SJSA1 (cell line): ENCODE data around the gene PPTC7. TPM values are rescaled to one million over a fixed set of nuclear protein-coding genes. Genes with fewer than 3 reads are reported as not detected.
"Not testable (repeated sequence)": the region's sequence is repeated elsewhere in the genome, so short reads cannot be mapped to it uniquely, and the experiment has no call there.

Source experiments
- DNase-seq, 2 experiments: peaks; one replicate each; pipeline ENCODE4 v3.0.0-alpha.2; 2015 to 2020; ENCODE audit warnings: low spot score in 2 of 2, low read depth in 1 of 2
- H3K27ac ChIP-seq: fragments of 250-450 bp; sonication (Bioruptor Pico); 2 replicates; pipeline ENCODE4 v1.5.1; 2020; ENCODE audit warnings: mild to moderate bottlenecking, moderate library complexity
- H3K27me3 ChIP-seq: fragments of 250-450 bp; sonication (Bioruptor Pico); replicated peaks from 2 replicates; pipeline ENCODE4 v1.5.1; 2020; ENCODE audit warnings: mild to moderate bottlenecking, moderate library complexity
- H3K36me3 ChIP-seq: fragments of 250-450 bp; sonication (Bioruptor Pico); 2 replicates; pipeline ENCODE4 v1.5.1; 2020; ENCODE audit warnings: mild to moderate bottlenecking
- H3K4me1 ChIP-seq: fragments of 250-450 bp; sonication (Bioruptor Pico); replicated peaks from 2 replicates; pipeline ENCODE4 v1.6.1; 2021; ENCODE audit warnings: mild to moderate bottlenecking
- H3K4me3 ChIP-seq: fragments of 250-450 bp; sonication (Bioruptor Pico); 2 replicates; pipeline ENCODE4 v1.5.1; 2020; ENCODE audit warnings: mild to moderate bottlenecking
- H3K9me3 ChIP-seq: fragments of 250-450 bp; sonication (Bioruptor Pico); replicated peaks from 2 replicates; pipeline ENCODE4 v1.5.1; 2020; ENCODE audit warnings: mild to moderate bottlenecking
- total RNA-seq: library from RNA; depleted of rRNA; stranded (reverse); fragments of >200 nt; shearing (Covaris generic); gene quantifications from 2 replicates; pipeline ENCODE4 v1.2.3, GENCODE V29; 2014; rRNA removed

PPTC7 gene
- 4.7 and 5.6 TPM in 2 replicates for total RNA-seq

DNA sequence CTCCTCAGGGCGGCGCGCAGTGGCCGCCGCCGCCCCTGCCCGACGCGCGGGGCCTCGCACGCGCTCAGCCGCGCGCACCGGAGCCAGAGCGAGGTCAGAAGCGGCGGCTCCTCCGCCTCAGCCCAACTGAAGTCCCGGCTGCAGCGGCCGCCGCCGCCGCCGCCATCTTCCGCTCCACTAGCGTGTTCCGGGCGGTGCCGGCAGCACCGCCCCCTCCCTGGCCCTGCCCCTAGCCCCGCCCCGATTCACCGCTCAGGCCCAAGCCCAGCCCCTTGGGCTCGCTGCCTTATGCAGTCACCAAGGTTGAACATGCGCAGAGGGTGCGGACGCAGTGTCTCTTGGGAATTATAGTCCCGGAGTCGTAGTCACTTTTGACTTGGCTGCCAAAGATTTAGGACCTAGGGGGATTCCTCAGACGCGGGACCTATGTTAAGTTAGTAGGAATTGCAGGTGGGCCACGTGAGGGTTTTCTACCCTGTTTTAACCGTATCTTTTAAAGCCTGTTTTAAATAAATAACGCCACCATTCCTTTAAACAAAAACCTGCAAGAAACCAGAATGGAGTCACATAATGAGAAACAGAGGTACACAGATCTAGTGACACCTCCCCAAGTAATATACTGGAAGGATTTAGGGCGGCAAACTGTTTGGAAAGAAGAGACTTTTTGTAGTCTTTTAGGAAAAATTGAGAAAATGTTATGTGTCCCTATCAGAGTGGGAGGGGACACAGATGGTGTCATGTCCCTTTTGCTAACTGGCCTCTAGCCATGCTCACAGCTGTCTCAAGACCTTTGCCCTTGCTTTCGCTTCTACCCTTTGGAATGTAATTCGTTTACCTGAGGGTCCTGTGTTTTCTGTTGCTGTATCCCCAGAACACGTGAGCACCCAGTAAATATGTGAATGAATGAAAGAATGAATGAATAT, at the start of gene PPTC7:
TSS of gene PPTC7 (minus strand) at position 182 of the 923 bp plus-strand sequence. CDS start 287 bp downstream, outside the sequence.
- DNase-seq: peak; percentile 80 to 97
- H3K27me3 ChIP-seq: no peaks in the 10 kb centered on the region
- H3K27ac ChIP-seq: peak within 1 kb of the TSS; percentile 43
- peaks cover 11% of the 10 kb centered on the region for H3K36me3 ChIP-seq
- peaks cover 22% of the 10 kb centered on the region for H3K4me1 ChIP-seq
- H3K4me3 ChIP-seq: peak within 1 kb of the TSS; percentile 96
- 0 out of 2 replicates have a peak, but pooled peaks cover 2% of the 10 kb centered on the region for H3K9me3 ChIP-seq

DNA sequence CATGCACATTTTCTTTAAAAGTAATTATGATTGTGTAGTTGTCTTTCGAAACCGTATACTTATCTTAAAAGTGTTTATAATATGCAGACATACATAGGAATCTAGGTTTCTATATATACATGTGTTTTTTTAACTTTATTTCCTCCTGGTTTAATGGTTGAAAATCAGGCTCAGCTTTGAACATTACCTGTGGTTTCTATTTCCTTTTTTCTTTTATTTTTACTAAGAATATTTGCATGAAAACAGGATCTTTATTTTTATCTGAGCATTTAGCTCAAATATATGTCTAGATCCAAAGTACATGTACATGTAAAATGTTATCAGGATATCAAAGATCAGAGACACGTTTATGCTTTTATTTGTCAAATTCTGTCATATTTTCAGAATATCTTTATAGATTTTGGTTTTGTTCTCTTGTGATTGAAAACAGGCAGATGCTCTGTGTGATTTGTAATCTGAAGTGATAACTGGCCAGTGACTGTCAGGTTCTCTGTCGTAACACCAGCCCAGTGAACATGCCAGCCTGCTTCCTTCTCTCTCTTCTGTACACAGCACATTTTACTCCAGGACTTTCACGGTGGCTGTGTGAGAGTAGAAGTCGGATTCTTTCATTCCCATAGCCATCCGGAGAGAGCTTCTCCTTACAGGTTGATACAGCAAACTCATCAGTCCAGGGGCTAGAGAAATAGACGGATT, 44.5 kb upstream of the PPTC7 start:
- Histone ChIP-seq H3K4me3 (no peak overlapping the region), H3K9me3 (no peaks in the 10 kb centered on the region), H3K36me3 (0 out of 2 replicates have a peak, but pooled peaks cover 2% of the 10 kb centered on the region), H3K27ac (no peak overlapping the region), H3K4me1 (no peaks in the 10 kb centered on the region), H3K27me3 (no peaks in the 10 kb centered on the region)
- no peak for DNase-seq

GRCh38 chr12:110622582-110622981, 39.5 kb upstream of the PPTC7 start:
- no peak overlapping the region for H3K27ac ChIP-seq
- DNase-seq: no peak
- no peaks in the 10 kb centered on the region for H3K9me3 ChIP-seq
- H3K27me3 ChIP-seq: no peaks in the 10 kb centered on the region
- no peak overlapping the region for H3K4me3 ChIP-seq
- no peaks in the 10 kb centered on the region for H3K36me3 ChIP-seq
- no peaks in the 10 kb centered on the region for H3K4me1 ChIP-seq

- H3K4me3 ChIP-seq: no peak overlapping the region
- no peak for DNase-seq
- no peaks in the 10 kb centered on the region for H3K9me3 ChIP-seq
These were observed 36.4 kb upstream of the PPTC7 start for GRCh38 chr12:110619534-110619953.

GRCh38 chr12:110616471-110617115, 33.5 kb upstream of the PPTC7 start:
- DNase-seq: no peak
- no peaks in the 10 kb centered on the region for H3K27me3 ChIP-seq
- no peak overlapping the region for H3K4me3 ChIP-seq
- no peaks in the 10 kb centered on the region for H3K9me3 ChIP-seq
- no peaks in the 10 kb centered on the region for H3K36me3 ChIP-seq
- H3K27ac ChIP-seq: no peak overlapping the region
- peaks cover 8% of the 10 kb centered on the region for H3K4me1 ChIP-seq

More at GRCh38 chr12:110619534-110619953, 36.4 kb upstream of the PPTC7 start:
- Histone ChIP-seq H3K4me1 (peaks cover 3% of the 10 kb centered on the region), H3K36me3 (no peaks in the 10 kb centered on the region), H3K27ac (no peak overlapping the region), H3K27me3 (no peaks in the 10 kb centered on the region)

DNA sequence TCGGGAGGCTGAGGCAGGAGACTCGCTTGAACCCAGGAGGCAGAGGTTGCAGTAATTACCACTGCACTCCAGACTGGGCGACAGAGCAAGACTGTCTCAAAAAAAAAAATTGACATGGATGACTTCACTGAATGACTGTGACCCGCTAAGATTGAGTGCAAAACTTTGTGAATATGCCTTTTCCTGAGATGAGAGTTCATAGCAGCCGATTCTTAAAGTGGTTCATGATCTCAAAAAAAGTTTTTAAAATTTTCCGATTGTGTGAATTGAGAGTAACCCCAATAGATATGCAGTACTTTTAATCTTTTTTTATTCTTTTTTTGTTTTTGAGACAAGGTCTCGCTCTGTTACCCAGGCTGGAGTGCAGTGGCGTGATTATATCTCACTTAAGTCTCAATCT, 32.1 kb upstream of the PPTC7 start:
- Histone ChIP-seq H3K4me1 (peaks cover 8% of the 10 kb centered on the region), H3K36me3 (no peaks in the 10 kb centered on the region), H3K27me3 (no peaks in the 10 kb centered on the region), H3K9me3 (no peaks in the 10 kb centered on the region), H3K4me3 (no peak overlapping the region), H3K27ac (no peak overlapping the region)
- DNase-seq: no peak

DNA sequence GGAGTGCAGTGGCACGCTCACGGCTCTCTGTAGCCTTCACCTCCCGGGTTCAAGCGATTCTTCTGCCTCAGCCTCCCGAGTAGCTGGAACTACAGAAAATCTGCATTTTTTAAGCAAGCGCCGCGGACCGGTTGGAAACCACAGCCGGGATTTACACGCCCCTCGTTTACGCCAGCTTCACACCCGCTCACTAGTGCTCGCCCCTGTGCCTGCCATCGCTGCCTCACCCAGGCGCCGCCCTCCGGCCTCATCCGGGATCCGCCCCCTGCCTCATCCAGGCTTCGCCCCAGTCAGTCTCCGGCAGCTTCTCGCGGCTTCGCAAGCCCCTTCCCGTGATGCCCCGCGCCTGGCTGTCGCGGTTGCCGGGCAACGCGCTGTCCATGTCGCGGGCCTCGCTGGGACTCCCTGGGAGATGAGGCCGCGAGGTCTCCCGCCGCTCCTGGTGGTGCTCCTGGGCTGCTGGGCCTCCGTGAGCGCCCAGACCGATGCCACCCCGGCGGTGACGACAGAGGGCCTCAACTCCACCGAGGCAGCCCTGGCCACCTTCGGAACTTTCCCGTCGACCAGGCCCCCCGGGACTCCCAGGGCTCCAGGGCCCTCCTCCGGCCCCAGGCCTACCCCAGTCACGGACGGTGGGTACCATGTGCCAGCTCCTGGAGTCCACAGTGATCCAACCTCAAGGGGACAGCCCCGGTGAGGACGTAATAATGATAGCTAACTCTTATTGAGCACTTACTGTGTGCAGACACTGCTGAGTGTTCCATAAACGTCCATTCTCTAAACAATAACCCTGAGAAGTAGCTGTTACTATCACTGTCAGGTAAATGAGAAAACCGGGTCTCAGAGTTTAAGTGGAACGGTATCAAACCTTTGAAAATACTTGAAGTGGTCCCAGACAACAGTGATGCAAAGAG, 30.9 kb upstream of the PPTC7 start, which contains the start of gene TCTN1:
TSS of gene TCTN1 (plus strand) at position 359 of the 914 bp plus-strand sequence. CDS start at position 413, 54 bp downstream.
- peak within 1 kb of the TSS; percentile 28 for H3K27ac ChIP-seq
- H3K9me3 ChIP-seq: no peaks in the 10 kb centered on the region
- H3K4me3 ChIP-seq: peak within 1 kb of the TSS; percentile 48
- peaks cover 8% of the 10 kb centered on the region for H3K4me1 ChIP-seq
- H3K27me3 ChIP-seq: no peaks in the 10 kb centered on the region
- DNase-seq: peak; percentile 87 to 97
- no peaks in the 10 kb centered on the region for H3K36me3 ChIP-seq

DNA sequence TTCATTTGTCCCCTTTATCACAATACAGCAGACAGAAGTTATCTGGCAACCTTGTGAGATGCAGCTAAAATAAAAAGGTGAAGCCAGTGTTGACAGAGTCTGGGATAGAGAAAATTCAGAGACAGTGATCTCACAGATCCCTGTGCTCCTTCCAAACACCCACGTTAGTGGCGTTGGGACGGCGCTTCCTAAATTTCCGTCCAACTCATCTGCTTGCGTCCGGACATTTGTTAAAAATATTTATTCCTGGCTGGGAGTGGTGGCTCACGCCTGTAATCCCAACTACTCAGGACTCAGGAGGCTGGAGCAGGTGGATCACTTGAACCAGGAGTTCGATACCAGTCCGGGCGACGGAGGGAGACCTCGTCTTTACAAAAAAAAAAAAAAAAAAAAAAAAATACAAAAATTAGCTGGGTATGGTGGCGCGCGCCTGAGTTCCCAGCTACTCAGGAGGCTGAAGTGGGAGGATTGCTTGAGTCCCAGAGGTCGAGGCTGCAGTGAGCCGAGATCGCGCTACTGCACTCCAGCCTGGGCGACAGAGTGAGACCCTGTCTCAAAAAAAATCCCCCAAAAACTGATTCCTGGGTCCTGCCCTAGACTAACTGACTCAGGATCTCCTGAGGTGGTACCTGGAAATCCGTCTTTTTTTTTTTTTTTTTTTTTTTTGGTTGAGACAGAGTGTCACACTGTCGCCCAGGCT, 30.1 kb upstream of the PPTC7 start:
- no peak overlapping the region for H3K27ac ChIP-seq

DNA sequence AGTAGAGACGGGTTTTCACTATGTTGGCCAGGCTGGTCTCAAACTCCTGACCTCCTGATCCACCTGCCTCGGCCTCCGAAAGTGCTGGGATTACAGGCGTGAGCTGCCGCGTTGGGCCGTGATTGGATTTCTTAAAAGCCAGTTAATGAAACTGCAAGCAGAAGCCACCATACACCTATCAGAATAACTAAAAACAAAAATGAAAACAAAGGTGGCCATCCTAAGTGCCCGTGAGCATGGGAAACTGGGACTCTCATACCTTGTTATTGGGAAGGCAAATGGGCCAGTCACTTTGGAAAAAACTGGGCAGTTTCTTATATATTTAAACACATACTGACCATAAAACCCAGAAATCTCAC, 23.1 kb upstream of the PPTC7 start:
- no peaks in the 10 kb centered on the region for H3K27me3 ChIP-seq
- no peaks in the 10 kb centered on the region for H3K9me3 ChIP-seq
- H3K4me1 ChIP-seq: no peaks in the 10 kb centered on the region

More for the DNA sequence above, 30.1 kb upstream of the PPTC7 start:
- no peaks in the 10 kb centered on the region for H3K27me3 ChIP-seq
- peaks cover 8% of the 10 kb centered on the region for H3K4me1 ChIP-seq
- no peaks in the 10 kb centered on the region for H3K36me3 ChIP-seq
- DNase-seq: no peak
- peak overlapping the region; percentile 48 for H3K4me3 ChIP-seq
- H3K9me3 ChIP-seq: no peaks in the 10 kb centered on the region

DNA sequence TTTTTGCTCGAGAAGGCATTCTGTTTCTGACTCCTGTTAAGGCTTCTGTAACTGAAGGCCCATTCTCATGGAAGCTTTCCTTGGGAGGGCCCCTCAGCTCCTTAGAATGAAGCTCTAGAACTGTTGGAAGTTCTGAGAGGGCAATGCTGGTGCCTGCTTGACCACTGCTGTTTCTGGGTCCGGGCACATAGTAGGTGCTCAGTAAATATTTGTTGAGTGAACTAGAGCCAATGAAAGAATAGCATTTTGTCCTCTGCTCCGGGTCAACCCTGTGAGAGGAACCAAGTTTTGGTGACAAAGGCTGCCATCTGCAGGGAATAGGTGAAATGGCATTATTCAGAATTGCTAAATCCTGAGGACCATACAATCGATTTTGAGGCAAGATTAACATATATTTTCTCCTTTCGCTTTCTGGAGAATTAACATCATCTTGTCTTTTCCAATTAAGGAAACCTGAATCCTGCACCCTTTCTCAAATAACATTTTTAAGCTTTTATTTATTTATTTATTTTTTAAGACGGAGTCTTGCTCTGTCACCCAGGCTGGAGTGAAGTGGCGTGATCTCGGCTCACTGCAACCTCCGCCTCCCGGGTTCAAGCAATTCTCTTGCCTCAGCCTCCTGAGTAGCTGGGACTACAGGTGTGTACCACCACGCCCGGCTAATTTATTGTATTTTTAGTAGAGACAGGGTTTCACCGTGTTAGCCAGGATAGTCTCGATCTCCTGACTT, 19.1 kb upstream of the PPTC7 start:
- H3K4me1 ChIP-seq, H3K27me3 ChIP-seq, H3K27ac ChIP-seq, H3K9me3 ChIP-seq, H3K36me3 ChIP-seq, H3K4me3 ChIP-seq: not testable (repeated sequence)
- peak in 1 of 2 experiments; percentile 47 for DNase-seq

More for the DNA sequence above, 23.1 kb upstream of the PPTC7 start:
- Histone ChIP-seq H3K36me3 (no peaks in the 10 kb centered on the region), H3K4me3 (no peak overlapping the region), H3K27ac (no peak overlapping the region)
- no peak for DNase-seq

GRCh38 chr12:110600254-110600653, 17.1 kb upstream of the PPTC7 start:
- peak in 1 of 2 experiments; percentile 39 for DNase-seq
- no peaks in the 10 kb centered on the region for H3K27me3 ChIP-seq

DNA sequence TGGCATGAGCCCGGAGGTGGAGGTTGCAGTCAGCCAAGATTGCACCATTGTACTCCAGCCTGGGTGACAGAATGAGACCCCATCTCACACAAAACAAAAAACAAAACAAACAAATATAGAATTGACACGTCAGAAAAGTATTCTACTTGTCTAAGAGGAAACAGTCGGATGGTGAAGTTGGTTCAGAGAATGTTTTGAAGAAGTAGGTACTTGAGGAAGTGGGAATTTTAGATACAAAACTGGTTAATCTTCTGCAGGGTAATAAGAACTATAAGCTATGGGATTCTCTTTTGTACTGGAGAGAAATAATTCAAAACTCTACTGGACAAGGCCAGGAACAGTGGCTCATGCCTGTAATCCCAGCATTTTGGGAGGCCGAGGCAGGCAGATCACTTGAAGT, 16.2 kb upstream of the PPTC7 start:
- no peak overlapping the region for H3K4me3 ChIP-seq
- H3K27ac ChIP-seq: no peak overlapping the region
- no peaks in the 10 kb centered on the region for H3K9me3 ChIP-seq
- no peak for DNase-seq
- no peaks in the 10 kb centered on the region for H3K36me3 ChIP-seq
- H3K4me1 ChIP-seq: no peaks in the 10 kb centered on the region
- no peaks in the 10 kb centered on the region for H3K27me3 ChIP-seq

More at GRCh38 chr12:110600254-110600653, 17.1 kb upstream of the PPTC7 start:
- Histone ChIP-seq H3K27ac (no peak overlapping the region), H3K4me1 (no peaks in the 10 kb centered on the region), H3K4me3 (no peak overlapping the region), H3K9me3 (no peaks in the 10 kb centered on the region), H3K36me3 (no peaks in the 10 kb centered on the region)
